ENCODE results near the gene NLE1.
"Not testable (repeated sequence)": the region's sequence is repeated elsewhere in the genome, so short reads cannot be mapped to it uniquely, and the experiment has no call there.

The NLE1 gene

GRCh38 chr17:35127751-35128514 lies 14.2 kb downstream of the NLE1 start:
- no peak for DNase-seq

- DNase-seq, result no peak
These were observed 20.8 kb downstream of the NLE1 start, which contains the start of gene FNDC8 for GRCh38 chr17:35121315-35121714. Gene FNDC8 (plus strand): TSS chr17:35121615. CDS start chr17:35121694, 79 bp downstream.

- no peak for DNase-seq
These were observed 22.5 kb downstream of the NLE1 start, which contains the start of gene RAD51D for GRCh38 chr17:35119370-35120165. Gene RAD51D (minus strand): TSS chr17:35119860. CDS start chr17:35119613, 247 bp downstream.

GRCh38 chr17:35117984-35118383 lies 24.1 kb downstream of the NLE1 start:
- DNase-seq, result no peak

GRCh38 chr17:35116845-35117244 lies 25.3 kb downstream of the NLE1 start:
- no peak for DNase-seq

GRCh38 chr17:35110791-35111190 lies 31.3 kb downstream of the NLE1 start:
- DNase-seq, result not testable (repeated sequence)

GRCh38 chr17:35104844-35105450 lies 37.2 kb downstream of the NLE1 start:
- DNase-seq, result no peak

GRCh38 chr17:35103271-35103670 lies 38.8 kb downstream of the NLE1 start:
- DNase-seq, result no peak

- DNase-seq, result no peak
These were observed 40.4 kb downstream of the NLE1 start for GRCh38 chr17:35101725-35102124.

GRCh38 chr17:35101036-35101435 lies 41.1 kb downstream of the NLE1 start:
- DNase-seq, result no peak

- DNase-seq, result no peak
These were observed 42.2 kb downstream of the NLE1 start for GRCh38 chr17:35099908-35100307.

- no peak for DNase-seq
These were observed 44.3 kb downstream of the NLE1 start for GRCh38 chr17:35097776-35098175.

GRCh38 chr17:35095741-35096140 lies 46.4 kb downstream of the NLE1 start:
- no peak for DNase-seq

GRCh38 chr17:35094902-35095301 lies 47.2 kb downstream of the NLE1 start:
- DNase-seq, result no peak

- not testable (repeated sequence) for DNase-seq
These were observed 51.4 kb downstream of the NLE1 start for GRCh38 chr17:35090707-35091106.

GRCh38 chr17:35089586-35090296 lies 52.4 kb downstream of the NLE1 start:
- peak; percentile 35 for DNase-seq

GRCh38 chr17:35088881-35089585 lies 53.1 kb downstream of the NLE1 start:
- no peak for DNase-seq

GRCh38 chr17:35088356-35088880 lies 53.7 kb downstream of the NLE1 start:
- DNase-seq, result no peak

GRCh38 chr17:35087731-35088355 lies 54.3 kb downstream of the NLE1 start:
- DNase-seq, result no peak

GRCh38 chr17:35086931-35087573 lies 55.1 kb downstream of the NLE1 start:
- DNase-seq, result no peak

GRCh38 chr17:35086164-35086563 lies 55.9 kb downstream of the NLE1 start:
- no peak for DNase-seq
